Measurements from ENCODE around the gene PIRT. TPM values are rescaled to one million over a fixed set of nuclear protein-coding genes. Genes with fewer than 3 reads are reported as not detected.

PIRT gene
- total RNA-seq, 1 experiment from 2014 or later: not detected

GRCh38 chr17:10812674-10813073, 25.2 kb downstream of the PIRT start:
- ChIA-PET CTCF (no interaction called here), POLR2A (no interaction called here), RAD21 (ENCODE audit: low non-redundant PET in 1 of 2, low total read pairs in 2 of 2, uncharacterized antibody in 2 of 2, unreplicated experiment in 2 of 2) (no interaction called here)
- Histone ChIP-seq H3K79me2 (ENCODE audit: insufficient read depth, low read length) (no peaks in the 10 kb centered on the region), H2AFZ (ENCODE audit: low read depth, low read length, poor library complexity, severe bottlenecking) (no peak overlapping the region), H3K4me1 (ENCODE audit: control insufficient read depth in 1 of 2, insufficient read depth in 2 of 2, low read length in 2 of 2) (no peaks in the 10 kb centered on the region), H3K9me2 (ENCODE audit: insufficient read depth) (no peaks in the 10 kb centered on the region), H3K4me2 (ENCODE audit: low read length) (no peak overlapping the region), H3K27me3 (ENCODE audit: insufficient read depth, low read length) (peaks cover 6% of the 10 kb centered on the region; the same call in 1 of the 2 replicates), H3K4me3 (replicated peaks in 1 of 2; ENCODE audit: low read depth in 1 of 2, low read length in 2 of 2) (no peak overlapping the region), H3K27ac (ENCODE audit: low read depth, low read length) (no peak overlapping the region), H3K9ac (ENCODE audit: low read length) (no peak overlapping the region), H3K9me3 (ENCODE audit: control insufficient read depth in 1 of 2, insufficient read depth in 1 of 2, low read depth in 1 of 2, low read length in 2 of 2) (no peaks in the 10 kb centered on the region), H4K20me1 (ENCODE audit: insufficient read depth) (no peaks in the 10 kb centered on the region), H3K36me3 (ENCODE audit: control insufficient read depth in 1 of 2, insufficient read depth in 2 of 2, low read length in 2 of 2) (no peaks in the 10 kb centered on the region)
- ATAC-seq: no peak
- BruUV-seq (replicated peaks): no TSS peak
- TF ChIP-seq FOSL1 (IDR thresholded peaks at IDR 0.05; ENCODE audit: low read depth) (no peak), RAD21 (IDR thresholded peaks at IDR 0.05; ENCODE audit: low read depth) (no peak), EZH2 (IDR thresholded peaks at IDR 0.05) (no peak)
- no peak for DNase-seq (ENCODE audit: low read depth, low spot score)
- intact Hi-C loops (cut with micrococcal nuclease): no loop called here

- Histone ChIP-seq H3K4me2 (ENCODE audit: low read length) (no peak overlapping the region), H3K9me2 (ENCODE audit: insufficient read depth) (no peaks in the 10 kb centered on the region), H3K79me2 (ENCODE audit: insufficient read depth, low read length) (no peaks in the 10 kb centered on the region), H3K27ac (ENCODE audit: low read depth, low read length) (no peak overlapping the region), H4K20me1 (ENCODE audit: insufficient read depth) (no peaks in the 10 kb centered on the region), H3K36me3 (ENCODE audit: control insufficient read depth in 1 of 2, insufficient read depth in 2 of 2, low read length in 2 of 2) (no peaks in the 10 kb centered on the region), H3K27me3 (ENCODE audit: insufficient read depth, low read length) (no peaks in the 10 kb centered on the region), H2AFZ (ENCODE audit: low read depth, low read length, poor library complexity, severe bottlenecking) (no peak overlapping the region), H3K4me1 (ENCODE audit: control insufficient read depth in 1 of 2, insufficient read depth in 2 of 2, low read length in 2 of 2) (no peaks in the 10 kb centered on the region), H3K9ac (ENCODE audit: low read length) (no peak overlapping the region), H3K4me3 (replicated peaks in 1 of 2; ENCODE audit: low read depth in 1 of 2, low read length in 2 of 2) (no peak overlapping the region), H3K9me3 (ENCODE audit: control insufficient read depth in 1 of 2, insufficient read depth in 1 of 2, low read depth in 1 of 2, low read length in 2 of 2) (no peaks in the 10 kb centered on the region)
- TF ChIP-seq CBX3 (IDR thresholded peaks at IDR 0.05; ENCODE audit: low read depth): no peak
- TF ChIP-seq RAD21 (IDR thresholded peaks at IDR 0.05; ENCODE audit: low read depth): no peak
- no peak for TF ChIP-seq EZH2 (IDR thresholded peaks at IDR 0.05)
- no peak for TF ChIP-seq ELF1 (IDR thresholded peaks at IDR 0.05; ENCODE audit: borderline replicate concordance, low read depth)
- no peak for TF ChIP-seq SRF (IDR thresholded peaks at IDR 0.05; ENCODE audit: low read depth)
- no peak for TF ChIP-seq POLR2A (IDR thresholded peaks at IDR 0.05; ENCODE audit: borderline replicate concordance, extremely low read depth, insufficient read depth, insufficient read length)
- DNase-seq (ENCODE audit: low read depth, low spot score): no peak
- no TSS peak for BruUV-seq (replicated peaks)
- ChIA-PET CTCF (no interaction called here), RAD21 (ENCODE audit: low non-redundant PET in 1 of 2, low total read pairs in 2 of 2, uncharacterized antibody in 2 of 2, unreplicated experiment in 2 of 2) (no interaction called here), POLR2A (no interaction called here)
- intact Hi-C loops (cut with micrococcal nuclease): no loop called here
- ATAC-seq: no peak
Measured at GRCh38 chr17:10809605-10810004, 28.3 kb downstream of the PIRT start.

All from HCT116 (cell line).